ENCODE measurements around the gene CD79A.
"Not testable (repeated sequence)": the region's sequence is repeated elsewhere in the genome, so short reads cannot be mapped to it uniquely, and the experiment has no call there.

The CD79A gene

DNA sequence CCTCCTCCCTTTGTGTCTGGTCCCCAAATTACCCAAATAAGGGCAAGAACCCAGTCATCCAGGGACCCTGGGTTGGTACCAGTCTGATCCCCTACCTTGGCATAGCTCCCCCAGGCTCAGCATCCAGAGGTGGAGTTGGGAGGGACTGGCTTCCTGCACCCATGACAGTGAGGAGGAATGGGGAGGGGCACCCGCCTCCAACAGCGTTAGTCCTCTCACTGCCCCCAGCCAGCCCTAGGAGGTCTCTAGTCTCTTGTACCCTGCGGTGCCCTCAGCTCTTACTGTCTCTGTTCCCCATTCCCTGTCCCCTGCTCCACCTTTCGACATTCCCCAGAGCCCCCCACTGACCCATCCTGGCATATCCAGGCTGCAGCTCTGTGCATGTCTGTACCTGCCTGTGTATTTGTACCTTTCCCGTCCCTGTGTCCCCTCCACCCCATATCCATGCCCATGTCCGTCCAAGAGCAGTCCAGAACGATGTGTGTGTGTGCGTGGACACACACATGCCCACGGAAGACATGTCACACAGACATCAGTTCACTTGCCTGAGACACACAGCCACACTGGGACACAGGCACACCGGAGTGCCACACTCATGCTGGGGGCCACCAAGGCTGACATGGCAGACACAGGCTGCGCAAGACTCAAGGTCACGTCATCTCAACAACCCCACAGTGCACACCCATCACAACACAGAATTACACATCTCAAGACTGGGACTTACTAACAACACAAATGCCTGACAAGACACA is 33.3 kb downstream of the CD79A start:
- Histone ChIP-seq H3K27ac (ENCODE audit: low read depth in 2 of 2, low read length in 2 of 2) (no peak overlapping the region), H3K4me1 (ENCODE audit: control insufficient read depth in 2 of 2, insufficient read depth in 2 of 2, low read length in 2 of 2) (peaks cover 9 to 13% of the 10 kb centered on the region in 2 donors), H3K9me3 (ENCODE audit: control insufficient read depth in 2 of 2, low read length in 2 of 2) (no peaks in the 10 kb centered on the region), H3K9ac (ENCODE audit: low read depth in 1 of 2, low read length in 2 of 2) (no peak overlapping the region), H3K4me3 (ENCODE audit: low read length in 2 of 2) (no peak overlapping the region), H3K27me3 (ENCODE audit: control insufficient read depth in 2 of 2, insufficient read depth in 2 of 2, low read length in 2 of 2) (peaks cover 27 to 30% of the 10 kb centered on the region in 2 donors), H3K36me3 (ENCODE audit: control insufficient read depth in 2 of 2, insufficient read depth in 2 of 2, low read length in 2 of 2) (peaks cover 12 to 14% of the 10 kb centered on the region in 2 donors)

DNA sequence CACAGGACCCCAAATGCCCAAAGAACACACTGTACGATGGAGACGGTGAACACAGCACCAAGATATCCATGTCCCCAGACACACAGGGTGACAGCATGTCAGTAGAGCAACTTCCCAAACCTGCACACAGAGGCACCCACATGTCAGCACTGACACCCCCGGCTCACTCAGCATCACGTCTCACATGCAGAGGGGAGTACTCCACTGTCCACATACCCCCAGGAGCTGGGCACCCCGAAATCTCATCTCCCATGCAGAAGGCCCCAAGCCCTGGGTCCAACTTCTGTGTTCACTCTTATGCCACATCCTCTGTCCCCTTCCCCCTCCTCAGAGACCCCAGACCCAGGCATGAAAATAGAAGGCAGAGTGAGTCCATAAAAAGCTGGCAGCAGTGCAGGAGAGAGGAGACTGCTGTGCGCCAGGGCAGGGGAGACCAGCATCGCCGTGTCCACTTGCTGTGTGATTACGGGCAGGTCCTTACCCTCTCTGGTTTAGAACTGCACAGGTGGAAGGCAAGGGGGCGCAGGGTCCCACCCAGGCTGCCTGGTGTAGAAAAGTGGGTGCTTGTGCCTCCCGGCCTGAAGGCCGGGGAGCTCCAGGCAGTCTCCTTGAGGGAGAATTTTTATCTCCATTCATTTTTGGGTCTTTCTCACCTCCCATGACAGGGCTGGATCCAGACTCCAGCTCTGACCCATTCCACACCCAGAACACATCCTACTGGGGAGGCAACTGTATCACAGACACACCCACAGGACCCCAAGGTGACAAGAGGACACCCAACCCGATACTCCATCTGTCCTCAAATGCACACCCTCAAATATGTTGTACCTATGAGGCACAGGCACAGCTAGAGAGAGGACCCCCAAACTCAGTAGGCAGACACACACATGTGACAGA is 34.2 kb downstream of the CD79A start:
- no peaks in the 10 kb centered on the region for H3K9me3 ChIP-seq (ENCODE audit: control insufficient read depth in 2 of 2, low read length in 2 of 2)
- H3K4me1 ChIP-seq (ENCODE audit: control insufficient read depth in 2 of 2, insufficient read depth in 2 of 2, low read length in 2 of 2): peaks cover 1 to 8% of the 10 kb centered on the region in 2 donors
- peaks cover 7 to 8% of the 10 kb centered on the region in 2 donors for H3K36me3 ChIP-seq (ENCODE audit: control insufficient read depth in 2 of 2, insufficient read depth in 2 of 2, low read length in 2 of 2)
- H3K27me3 ChIP-seq (ENCODE audit: control insufficient read depth in 2 of 2, insufficient read depth in 2 of 2, low read length in 2 of 2): peaks cover 28 to 36% of the 10 kb centered on the region in 2 donors
- H3K9ac ChIP-seq (ENCODE audit: low read depth in 1 of 2, low read length in 2 of 2): no peak overlapping the region
- H3K4me3 ChIP-seq (ENCODE audit: low read length in 2 of 2): no peak overlapping the region
- no peak overlapping the region for H3K27ac ChIP-seq (ENCODE audit: low read depth in 2 of 2, low read length in 2 of 2)

DNA sequence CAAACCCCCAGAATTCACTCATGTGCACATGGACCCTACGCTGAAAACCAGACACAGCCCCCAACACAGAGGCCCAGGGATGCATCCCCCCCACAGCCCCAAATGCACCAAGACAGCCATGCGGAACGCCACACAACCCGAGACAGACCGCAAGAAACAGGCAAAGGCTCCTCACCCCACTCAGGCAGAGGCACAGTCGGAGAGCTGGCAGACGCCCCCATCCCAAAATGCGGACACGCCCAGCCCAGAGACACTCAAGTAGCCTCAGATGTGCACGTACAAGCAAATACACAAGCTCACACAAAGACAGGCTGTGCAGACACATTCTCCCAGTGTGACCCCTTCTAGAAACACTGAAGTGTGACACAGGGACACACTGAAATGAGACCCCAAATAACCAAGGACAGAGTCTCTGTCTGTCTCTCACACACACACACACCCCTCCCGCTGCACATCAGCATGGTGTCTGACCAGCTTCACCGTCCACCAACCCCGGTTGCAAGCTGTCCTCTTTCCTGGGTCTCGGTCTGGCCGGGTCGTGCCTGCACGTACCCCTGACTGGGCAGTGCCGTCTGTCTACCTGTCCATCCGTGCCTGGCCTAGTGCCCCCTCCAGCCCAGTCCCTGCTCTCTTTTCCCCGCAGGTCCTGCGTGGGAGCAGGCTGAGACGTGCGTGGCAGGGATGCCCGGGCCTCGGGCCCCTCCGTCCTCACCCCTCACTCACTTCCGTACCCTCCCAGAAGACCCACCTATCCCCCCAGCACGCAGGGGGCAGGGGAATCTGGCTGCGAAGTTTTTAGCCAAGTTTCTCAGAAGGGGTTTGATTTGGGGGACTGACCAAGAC is 35.0 kb downstream of the CD79A start:
- no peak overlapping the region for H3K27ac ChIP-seq (ENCODE audit: low read depth in 2 of 2, low read length in 2 of 2)
- H3K36me3 ChIP-seq (ENCODE audit: control insufficient read depth in 2 of 2, insufficient read depth in 2 of 2, low read length in 2 of 2): peaks cover 2% of the 10 kb centered on the region in 2 donors
- H3K4me1 ChIP-seq (ENCODE audit: control insufficient read depth in 2 of 2, insufficient read depth in 2 of 2, low read length in 2 of 2): peaks cover 0 to 5% of the 10 kb centered on the region in 2 donors
- peaks cover 36 to 44% of the 10 kb centered on the region in 2 donors for H3K27me3 ChIP-seq (ENCODE audit: control insufficient read depth in 2 of 2, insufficient read depth in 2 of 2, low read length in 2 of 2)
- no peak overlapping the region for H3K4me3 ChIP-seq (ENCODE audit: low read length in 2 of 2)
- no peak overlapping the region for H3K9ac ChIP-seq (ENCODE audit: low read depth in 1 of 2, low read length in 2 of 2)
- H3K9me3 ChIP-seq (ENCODE audit: control insufficient read depth in 2 of 2, low read length in 2 of 2): no peaks in the 10 kb centered on the region

GRCh38 chr19:41912899-41913537 is 35.9 kb downstream of the CD79A start:
- Histone ChIP-seq H3K27me3 (ENCODE audit: control insufficient read depth in 2 of 2, insufficient read depth in 2 of 2, low read length in 2 of 2) (peaks cover 36 to 50% of the 10 kb centered on the region in 2 donors), H3K36me3 (ENCODE audit: control insufficient read depth in 2 of 2, insufficient read depth in 2 of 2, low read length in 2 of 2) (peaks cover 0 to 2% of the 10 kb centered on the region in 2 donors), H3K9ac (ENCODE audit: low read depth in 1 of 2, low read length in 2 of 2) (no peak overlapping the region), H3K4me3 (ENCODE audit: low read length in 2 of 2) (no peak overlapping the region), H3K9me3 (ENCODE audit: control insufficient read depth in 2 of 2, low read length in 2 of 2) (no peaks in the 10 kb centered on the region), H3K27ac (ENCODE audit: low read depth in 2 of 2, low read length in 2 of 2) (no peak overlapping the region), H3K4me1 (ENCODE audit: control insufficient read depth in 2 of 2, insufficient read depth in 2 of 2, low read length in 2 of 2) (peaks cover 0 to 5% of the 10 kb centered on the region in 2 donors)

GRCh38 chr19:41913538-41914423 is 36.7 kb downstream of the CD79A start:
- peaks cover 0 to 5% of the 10 kb centered on the region in 2 donors for H3K4me1 ChIP-seq (ENCODE audit: control insufficient read depth in 2 of 2, insufficient read depth in 2 of 2, low read length in 2 of 2)
- H3K4me3 ChIP-seq (ENCODE audit: low read length in 2 of 2): no peak overlapping the region
- H3K36me3 ChIP-seq (ENCODE audit: control insufficient read depth in 2 of 2, insufficient read depth in 2 of 2, low read length in 2 of 2): peaks cover 0 to 2% of the 10 kb centered on the region in 2 donors
- no peak overlapping the region for H3K9ac ChIP-seq (ENCODE audit: low read depth in 1 of 2, low read length in 2 of 2)
- peaks cover 41 to 55% of the 10 kb centered on the region in 2 donors for H3K27me3 ChIP-seq (ENCODE audit: control insufficient read depth in 2 of 2, insufficient read depth in 2 of 2, low read length in 2 of 2)
- no peaks in the 10 kb centered on the region for H3K9me3 ChIP-seq (ENCODE audit: control insufficient read depth in 2 of 2, low read length in 2 of 2)
- H3K27ac ChIP-seq (ENCODE audit: low read depth in 2 of 2, low read length in 2 of 2): no peak overlapping the region

DNA sequence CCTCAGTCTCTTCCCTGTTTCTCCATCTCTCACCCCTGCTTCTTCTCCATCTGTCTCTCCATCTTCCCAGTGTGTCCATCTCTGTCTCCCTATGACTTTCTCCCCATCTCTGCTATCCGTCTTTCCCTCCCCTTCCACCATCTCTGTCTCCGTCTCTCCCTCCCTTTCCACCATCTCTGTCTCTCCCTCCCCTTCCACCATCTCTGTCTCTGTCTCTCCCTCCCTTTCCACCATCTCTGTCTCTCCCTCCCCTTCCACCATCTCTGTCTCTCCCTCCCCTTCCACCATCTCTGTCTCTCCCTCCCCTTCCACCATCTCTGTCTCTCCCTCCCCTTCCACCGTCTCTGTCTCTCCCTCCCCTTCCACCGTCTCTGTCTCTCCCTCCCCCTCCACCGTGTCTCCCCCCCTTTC is 37.4 kb downstream of the CD79A start:
- H3K9ac ChIP-seq (ENCODE audit: low read depth in 1 of 2, low read length in 2 of 2); H3K36me3 ChIP-seq (ENCODE audit: control insufficient read depth in 2 of 2, insufficient read depth in 2 of 2, low read length in 2 of 2); H3K4me1 ChIP-seq (ENCODE audit: control insufficient read depth in 2 of 2, insufficient read depth in 2 of 2, low read length in 2 of 2); H3K9me3 ChIP-seq (ENCODE audit: control insufficient read depth in 2 of 2, low read length in 2 of 2); H3K27ac ChIP-seq (ENCODE audit: low read depth in 2 of 2, low read length in 2 of 2); H3K4me3 ChIP-seq (ENCODE audit: low read length in 2 of 2): not testable (repeated sequence)
- peaks cover 41 to 55% of the 10 kb centered on the region in 2 donors for H3K27me3 ChIP-seq (ENCODE audit: control insufficient read depth in 2 of 2, insufficient read depth in 2 of 2, low read length in 2 of 2)

DNA sequence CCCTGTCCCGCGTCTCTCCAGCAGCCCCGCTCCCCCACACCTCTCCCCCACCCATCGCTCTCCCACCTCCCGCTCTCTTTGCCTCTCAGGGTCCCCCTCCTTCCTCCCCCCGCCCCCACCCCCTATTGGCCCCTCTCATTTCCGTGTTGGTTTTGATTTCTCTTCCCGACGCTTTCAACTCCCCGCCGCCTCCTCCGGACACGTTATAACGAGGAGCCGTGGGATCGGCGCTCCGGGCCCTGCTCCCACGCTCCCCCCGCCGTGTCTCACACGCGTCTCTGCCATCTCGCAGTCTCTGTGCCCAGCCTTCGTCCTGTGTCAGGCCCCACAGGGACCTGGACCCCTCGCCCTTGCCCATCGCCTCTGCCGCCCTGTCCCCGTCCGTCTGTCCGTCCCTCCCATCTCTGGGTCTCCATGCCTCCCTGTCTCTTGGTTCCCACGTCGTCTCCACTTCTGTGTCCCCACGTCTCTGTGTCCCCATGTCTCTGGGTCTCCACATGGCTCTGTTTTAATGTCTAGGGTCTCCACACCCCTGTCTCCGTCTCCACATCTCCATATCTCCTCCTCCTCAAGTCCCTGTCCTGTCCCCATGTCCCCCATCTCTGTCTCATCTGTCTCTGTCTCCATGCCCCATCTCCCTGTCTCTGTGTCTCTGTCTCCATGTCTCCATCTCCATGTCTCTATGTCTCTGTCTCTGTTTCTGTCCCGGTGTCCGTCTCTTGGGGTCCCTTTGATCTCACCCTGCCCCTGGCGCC is 38.1 kb downstream of the CD79A start:
- H3K9me3 ChIP-seq (ENCODE audit: control insufficient read depth in 2 of 2, low read length in 2 of 2): no peaks in the 10 kb centered on the region
- H3K4me3 ChIP-seq (ENCODE audit: low read length in 2 of 2): no peak overlapping the region
- H3K27ac ChIP-seq (ENCODE audit: low read depth in 2 of 2, low read length in 2 of 2): no peak overlapping the region
- H3K9ac ChIP-seq (ENCODE audit: low read depth in 1 of 2, low read length in 2 of 2): no peak overlapping the region
- H3K4me1 ChIP-seq (ENCODE audit: control insufficient read depth in 2 of 2, insufficient read depth in 2 of 2, low read length in 2 of 2): peaks cover 0 to 5% of the 10 kb centered on the region in 2 donors
- H3K27me3 ChIP-seq (ENCODE audit: control insufficient read depth in 2 of 2, insufficient read depth in 2 of 2, low read length in 2 of 2): peaks cover 43 to 55% of the 10 kb centered on the region in 2 donors
- H3K36me3 ChIP-seq (ENCODE audit: control insufficient read depth in 2 of 2, insufficient read depth in 2 of 2, low read length in 2 of 2): peaks cover 0 to 2% of the 10 kb centered on the region in 2 donors

DNA sequence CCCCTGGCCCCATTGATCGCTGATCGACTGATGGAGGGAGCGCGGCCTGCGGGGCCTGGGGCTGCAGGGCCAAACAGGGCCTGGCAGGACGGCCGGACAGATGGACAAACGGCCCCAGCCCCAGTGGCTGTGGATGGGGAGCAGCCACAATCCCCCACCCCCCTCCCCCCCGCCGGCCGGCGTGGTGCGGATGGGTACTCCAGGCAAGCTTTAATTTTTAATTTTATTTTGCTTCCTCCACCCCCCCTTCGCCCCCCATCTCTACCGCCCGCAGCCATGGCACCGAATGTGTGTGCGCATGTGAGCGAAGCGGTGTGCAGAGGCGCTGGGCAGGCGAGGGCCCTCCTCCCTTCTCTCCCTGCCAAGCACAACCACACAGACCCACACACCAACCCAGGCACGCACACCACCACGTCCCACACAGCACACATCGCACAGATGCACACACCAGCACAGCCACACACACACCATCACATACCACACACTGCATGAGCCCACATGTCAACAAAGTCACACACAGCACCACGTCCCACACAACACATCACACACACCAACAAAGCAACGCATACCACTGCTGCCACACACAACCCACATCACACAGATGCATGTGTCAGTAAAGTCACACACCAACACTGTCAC is 38.8 kb downstream of the CD79A start:
- H3K4me3 ChIP-seq (ENCODE audit: low read length in 2 of 2): no peak overlapping the region
- no peaks in the 10 kb centered on the region for H3K9me3 ChIP-seq (ENCODE audit: control insufficient read depth in 2 of 2, low read length in 2 of 2)
- H3K4me1 ChIP-seq (ENCODE audit: control insufficient read depth in 2 of 2, insufficient read depth in 2 of 2, low read length in 2 of 2): peaks cover 0 to 5% of the 10 kb centered on the region in 2 donors
- no peak overlapping the region for H3K27ac ChIP-seq (ENCODE audit: low read depth in 2 of 2, low read length in 2 of 2)
- peaks cover 0 to 2% of the 10 kb centered on the region in 2 donors for H3K36me3 ChIP-seq (ENCODE audit: control insufficient read depth in 2 of 2, insufficient read depth in 2 of 2, low read length in 2 of 2)
- H3K27me3 ChIP-seq (ENCODE audit: control insufficient read depth in 2 of 2, insufficient read depth in 2 of 2, low read length in 2 of 2): peaks cover 46 to 60% of the 10 kb centered on the region in 2 donors
- no peak overlapping the region for H3K9ac ChIP-seq (ENCODE audit: low read depth in 1 of 2, low read length in 2 of 2)
